GM19351 (cell line): ENCODE results near the gene PIP5K1B.
"Not testable (repeated sequence)": the region's sequence is repeated elsewhere in the genome, so short reads cannot be mapped to it uniquely, and the experiment has no call there.

Source experiments
- ATAC-seq: cut with Tn5 transposase; IDR thresholded peaks from one replicate; pipeline ENCODE4 v1.9.1; 2021; ENCODE audit warnings: mild to moderate bottlenecking, moderate library complexity; ENCODE audit not compliant: unreplicated experiment

PIP5K1B gene

DNA sequence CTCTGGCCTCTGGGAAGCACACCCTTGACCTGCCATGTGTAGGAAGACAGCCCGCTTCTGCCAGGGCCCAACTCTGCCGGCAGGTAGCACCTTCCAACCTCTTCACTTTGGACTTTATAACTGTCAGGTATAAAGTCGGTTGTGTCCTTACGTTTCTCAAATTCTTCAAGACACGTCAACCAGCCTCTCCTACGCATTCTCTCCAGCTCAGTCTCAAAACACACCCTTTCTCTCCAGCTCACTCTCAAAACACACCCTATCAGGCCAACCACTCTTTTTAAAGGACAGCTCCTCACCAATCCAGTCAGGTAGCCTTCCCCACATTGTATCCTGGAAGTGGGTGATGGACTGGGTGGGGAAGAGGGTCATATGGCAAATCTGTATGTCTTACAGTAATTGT, 344.1 kb downstream of the PIP5K1B start:
- no peak for ATAC-seq

DNA sequence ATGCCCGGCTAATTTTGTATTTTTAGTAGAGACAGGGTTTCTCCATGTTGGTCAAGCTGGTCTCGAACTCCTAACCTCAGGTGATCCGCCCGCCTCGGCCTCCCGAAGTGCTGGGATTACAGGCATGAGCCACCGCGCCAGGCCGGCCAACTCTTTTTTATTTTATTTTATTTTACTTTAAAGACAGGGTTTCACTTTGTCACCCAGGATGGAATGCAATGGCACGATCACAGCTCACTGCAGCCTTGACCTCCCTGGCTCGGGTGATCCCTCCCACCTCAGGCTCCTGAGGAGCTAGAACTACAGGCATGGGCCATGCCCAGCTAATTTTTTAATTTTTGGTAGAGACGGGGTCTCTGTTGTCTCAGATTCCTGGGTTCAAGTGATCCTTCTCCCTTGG, 345.9 kb downstream of the PIP5K1B start:
- ATAC-seq: not testable (repeated sequence)

DNA sequence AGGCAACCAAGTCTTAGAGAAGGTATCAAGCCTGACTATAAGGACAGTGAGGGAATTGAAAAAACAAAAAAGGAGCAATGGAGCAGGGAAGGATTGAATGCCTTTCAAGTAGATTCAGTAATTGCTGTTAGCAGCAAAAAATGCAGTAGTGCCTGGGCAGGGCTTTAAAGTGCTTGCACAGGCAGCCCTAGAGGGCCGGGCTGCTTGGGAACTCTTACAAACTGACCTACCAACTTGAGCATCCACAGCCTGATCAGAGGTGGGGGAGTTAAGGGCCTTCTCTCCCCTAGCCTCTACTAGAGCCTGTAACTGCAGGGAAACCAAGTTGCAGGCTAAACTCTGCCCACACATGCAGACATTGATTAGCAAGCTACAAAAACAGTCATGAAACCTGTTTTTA, 349.9 kb downstream of the PIP5K1B start:
- no peak for ATAC-seq

DNA sequence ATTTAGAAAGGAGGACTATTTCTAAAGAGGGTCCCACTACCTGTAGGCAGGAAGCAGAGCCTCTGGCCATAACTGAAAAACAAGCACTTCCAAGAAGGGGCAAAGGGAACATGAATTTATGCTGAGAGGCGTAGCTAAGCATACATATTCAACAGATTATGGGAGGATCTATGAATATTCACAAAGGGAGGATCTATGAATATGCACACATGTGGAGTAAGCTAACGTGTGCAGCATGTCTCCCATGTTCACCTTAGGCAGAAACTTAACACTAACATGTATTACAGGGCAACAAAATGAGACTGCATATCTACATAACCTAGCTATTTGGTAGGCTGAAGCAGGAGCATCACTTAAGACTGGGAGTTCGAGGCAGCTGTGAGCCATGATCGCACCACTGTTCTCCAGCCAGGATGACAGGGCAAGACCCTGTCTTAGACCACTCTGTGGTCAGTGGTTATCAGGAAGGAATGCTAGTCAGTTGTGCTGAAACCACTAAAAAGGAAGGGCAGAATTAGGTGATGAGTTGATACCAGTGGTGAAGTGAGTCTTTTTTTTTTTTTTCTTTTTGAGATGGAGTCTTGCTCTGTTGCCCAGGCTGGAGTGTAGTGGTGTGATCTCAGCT, 351.3 kb downstream of the PIP5K1B start:
- ATAC-seq: no peak

DNA sequence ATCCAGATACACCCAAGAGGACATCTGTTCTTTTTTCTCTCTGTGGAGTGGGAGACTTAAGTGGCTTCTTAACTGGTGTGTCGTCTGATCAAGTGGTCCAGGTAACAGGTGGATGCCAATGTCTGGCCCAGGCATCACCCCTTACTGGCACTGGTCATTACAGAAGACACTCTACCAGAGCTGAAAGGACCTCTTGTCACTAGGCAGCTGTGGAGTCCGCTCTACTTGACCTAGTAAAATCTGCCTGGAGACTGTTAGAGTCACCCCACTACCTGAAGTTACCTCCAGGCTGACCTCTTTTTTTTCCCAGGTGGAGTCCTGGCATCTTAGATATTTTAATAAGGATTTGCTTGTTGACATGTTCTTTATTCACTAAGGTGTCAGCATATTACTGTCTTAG, 353.1 kb downstream of the PIP5K1B start:
- no peak for ATAC-seq
